Sigmoid colon (tissue), 4 donors: ENCODE data around the gene RHCG.

ENCODE experiments used
- EP300 ChIP-seq, 4 donors: sonication (generic); formaldehyde crosslinking; IDR thresholded peaks; one replicate each; pipeline ENCODE4 v1.6.1; 2017; ENCODE audit warnings: antibody characterized with exemption in 4 of 4
- POLR2AphosphoS5 ChIP-seq, 4 donors: sonication (generic); formaldehyde crosslinking; IDR thresholded peaks; one replicate each; pipeline ENCODE4 v1.6.1; 2017; ENCODE audit warnings: antibody characterized with exemption in 4 of 4

GRCh38 chr15:89497231-89497630 lies 848 bp upstream of the RHCG start:
- TF ChIP-seq POLR2AphosphoS5 (IDR thresholded peaks at IDR 0.05) (no peak), EP300 (IDR thresholded peaks at IDR 0.05) (no peak)
